ENCODE data around the gene SLC25A12.

GRCh38 chr2:171837736-171838135, 56.3 kb downstream of the SLC25A12 start:
- TF ChIP-seq CTCF (IDR thresholded peaks at IDR 0.05; ENCODE audit: borderline replicate concordance, extremely low read depth, low read length, poor library complexity, severe bottlenecking) (no peak), EZH2 (IDR thresholded peaks at IDR 0.05; ENCODE audit: borderline replicate concordance, low read depth, low read length, severe bottlenecking) (no peak)

Data from DND-41 (cell line).